OCI-LY7 (cell line): ENCODE measurements around the gene KNL1.

Experiments used
- EZH2phosphoT487 ChIP-seq: fragments of 200-600 bp; sonication (generic); IDR thresholded peaks from 2 replicates; pipeline ENCODE4 v1.6.1; 2018; ENCODE audit warnings: low read depth, borderline replicate concordance, mild to moderate bottlenecking, mixed run types, antibody characterized with exemption, low read length, moderate library complexity, mixed read lengths
- TF ChIP-seq, protein P1 (sequence below): fragments of 200-600 bp; sonication (generic); conservative IDR thresholded peaks from 2 replicates; pipeline ENCODE4 v1.5.1; 2014; ENCODE audit warnings: mild to moderate bottlenecking, antibody characterized with exemption, low read length, moderate library complexity, mixed read lengths

DNA sequence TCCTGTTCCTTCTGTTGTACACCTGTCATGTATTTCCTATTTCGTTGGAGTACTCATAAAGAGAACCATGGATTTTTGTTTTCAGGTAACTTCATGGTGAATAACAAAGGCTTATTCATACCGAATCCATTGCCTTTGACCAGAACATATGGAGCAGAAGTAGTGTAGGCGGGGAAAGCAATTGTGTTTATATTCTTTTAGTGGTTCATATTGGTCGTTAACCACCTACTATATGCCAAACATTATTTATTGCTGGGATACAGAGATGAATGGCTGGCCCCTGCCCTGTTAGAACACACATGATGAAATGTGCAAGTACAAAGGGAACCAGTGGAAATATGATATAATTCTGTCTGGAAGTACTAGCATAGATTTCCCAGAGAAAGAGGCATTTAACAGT, 15.2 kb upstream of the KNL1 start:
- TF ChIP-seq, protein P1, sequence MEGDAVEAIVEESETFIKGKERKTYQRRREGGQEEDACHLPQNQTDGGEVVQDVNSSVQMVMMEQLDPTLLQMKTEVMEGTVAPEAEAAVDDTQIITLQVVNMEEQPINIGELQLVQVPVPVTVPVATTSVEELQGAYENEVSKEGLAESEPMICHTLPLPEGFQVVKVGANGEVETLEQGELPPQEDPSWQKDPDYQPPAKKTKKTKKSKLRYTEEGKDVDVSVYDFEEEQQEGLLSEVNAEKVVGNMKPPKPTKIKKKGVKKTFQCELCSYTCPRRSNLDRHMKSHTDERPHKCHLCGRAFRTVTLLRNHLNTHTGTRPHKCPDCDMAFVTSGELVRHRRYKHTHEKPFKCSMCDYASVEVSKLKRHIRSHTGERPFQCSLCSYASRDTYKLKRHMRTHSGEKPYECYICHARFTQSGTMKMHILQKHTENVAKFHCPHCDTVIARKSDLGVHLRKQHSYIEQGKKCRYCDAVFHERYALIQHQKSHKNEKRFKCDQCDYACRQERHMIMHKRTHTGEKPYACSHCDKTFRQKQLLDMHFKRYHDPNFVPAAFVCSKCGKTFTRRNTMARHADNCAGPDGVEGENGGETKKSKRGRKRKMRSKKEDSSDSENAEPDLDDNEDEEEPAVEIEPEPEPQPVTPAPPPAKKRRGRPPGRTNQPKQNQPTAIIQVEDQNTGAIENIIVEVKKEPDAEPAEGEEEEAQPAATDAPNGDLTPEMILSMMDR, result no peak
- TF ChIP-seq EZH2phosphoT487, result no peak
